ENCODE data around the gene C1orf226. TPM values are rescaled to one million over a fixed set of nuclear protein-coding genes. Genes with fewer than 3 reads are reported as not detected.

The C1orf226 gene
- total RNA-seq, 4 donors from 2014 or later: 0.13 to 4.0 (median 2.3) TPM

DNA sequence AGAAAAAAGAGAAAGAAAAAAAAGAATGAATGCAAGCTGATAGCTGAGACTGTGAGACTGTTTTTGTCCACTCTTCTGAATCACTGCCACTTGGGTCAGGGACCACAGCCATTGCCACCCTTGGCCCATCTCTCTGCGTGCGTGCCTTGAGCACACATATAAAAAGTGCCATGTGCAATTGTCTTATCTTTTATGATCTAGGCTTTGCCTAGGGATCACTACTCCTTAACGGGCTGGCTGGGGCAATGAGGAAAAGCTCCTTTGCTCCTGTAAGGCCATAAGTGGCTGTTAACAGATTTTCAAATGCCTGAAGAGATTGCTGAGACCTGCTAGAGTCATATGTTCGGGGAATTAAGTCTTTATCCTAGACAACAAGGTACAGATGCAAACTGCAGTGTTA is 13.1 kb upstream of the C1orf226 start:
- Histone ChIP-seq H3K27ac (no peak overlapping the region), H3K9me3 (no peaks in the 10 kb centered on the region), H3K4me3 (replicated peaks in 1 of 3) (no peak overlapping the region), H3K4me1 (no peaks in the 10 kb centered on the region), H3K36me3 (no peaks in the 10 kb centered on the region), H3K27me3 (no peaks in the 10 kb centered on the region)
- TF ChIP-seq POLR2A (IDR thresholded peaks at IDR 0.05): no peak
- TF ChIP-seq, protein P1, sequence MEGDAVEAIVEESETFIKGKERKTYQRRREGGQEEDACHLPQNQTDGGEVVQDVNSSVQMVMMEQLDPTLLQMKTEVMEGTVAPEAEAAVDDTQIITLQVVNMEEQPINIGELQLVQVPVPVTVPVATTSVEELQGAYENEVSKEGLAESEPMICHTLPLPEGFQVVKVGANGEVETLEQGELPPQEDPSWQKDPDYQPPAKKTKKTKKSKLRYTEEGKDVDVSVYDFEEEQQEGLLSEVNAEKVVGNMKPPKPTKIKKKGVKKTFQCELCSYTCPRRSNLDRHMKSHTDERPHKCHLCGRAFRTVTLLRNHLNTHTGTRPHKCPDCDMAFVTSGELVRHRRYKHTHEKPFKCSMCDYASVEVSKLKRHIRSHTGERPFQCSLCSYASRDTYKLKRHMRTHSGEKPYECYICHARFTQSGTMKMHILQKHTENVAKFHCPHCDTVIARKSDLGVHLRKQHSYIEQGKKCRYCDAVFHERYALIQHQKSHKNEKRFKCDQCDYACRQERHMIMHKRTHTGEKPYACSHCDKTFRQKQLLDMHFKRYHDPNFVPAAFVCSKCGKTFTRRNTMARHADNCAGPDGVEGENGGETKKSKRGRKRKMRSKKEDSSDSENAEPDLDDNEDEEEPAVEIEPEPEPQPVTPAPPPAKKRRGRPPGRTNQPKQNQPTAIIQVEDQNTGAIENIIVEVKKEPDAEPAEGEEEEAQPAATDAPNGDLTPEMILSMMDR (IDR thresholded peaks at IDR 0.05): no peak
- no peak for DNase-seq
- intact Hi-C loops (cut with DNase I): no loop called here
- 49 to 71% methylated on average over 3 to 4 of the region's 4 CpGs for WGBS, 2 donors

DNA sequence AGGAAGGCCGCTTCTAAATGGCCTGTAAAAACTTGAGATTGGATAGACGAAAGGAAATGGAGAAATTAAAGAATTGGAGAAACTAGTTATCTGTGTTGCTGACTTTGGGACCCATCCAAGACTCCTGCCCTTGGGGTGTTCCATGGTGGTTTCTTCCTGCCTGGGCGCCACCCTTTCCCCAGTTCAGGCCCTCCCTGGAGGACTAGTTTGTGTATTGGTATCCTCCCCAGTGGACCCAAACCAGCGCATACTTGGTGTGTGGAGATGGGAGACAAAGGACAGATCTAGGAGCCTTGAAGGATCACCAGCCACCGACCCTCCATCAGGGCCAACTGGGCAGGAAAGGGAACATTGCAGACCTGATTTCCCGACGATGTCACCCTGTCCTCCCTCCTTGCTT is 12.0 kb upstream of the C1orf226 start:
- H3K9me3 ChIP-seq: no peaks in the 10 kb centered on the region
- no peaks in the 10 kb centered on the region for H3K36me3 ChIP-seq
- H3K4me3 ChIP-seq (replicated peaks in 1 of 3): no peak overlapping the region
- TF ChIP-seq, protein P1 (IDR thresholded peaks at IDR 0.05): no peak
- TF ChIP-seq POLR2A (IDR thresholded peaks at IDR 0.05): no peak
- no peak for DNase-seq
- no peaks in the 10 kb centered on the region for H3K4me1 ChIP-seq
- H3K27me3 ChIP-seq: no peaks in the 10 kb centered on the region
- intact Hi-C loops (cut with DNase I): no loop called here
- H3K27ac ChIP-seq: no peak overlapping the region
- WGBS, 2 donors: 93% methylated on average over 7 of the region's 7 CpGs

DNA sequence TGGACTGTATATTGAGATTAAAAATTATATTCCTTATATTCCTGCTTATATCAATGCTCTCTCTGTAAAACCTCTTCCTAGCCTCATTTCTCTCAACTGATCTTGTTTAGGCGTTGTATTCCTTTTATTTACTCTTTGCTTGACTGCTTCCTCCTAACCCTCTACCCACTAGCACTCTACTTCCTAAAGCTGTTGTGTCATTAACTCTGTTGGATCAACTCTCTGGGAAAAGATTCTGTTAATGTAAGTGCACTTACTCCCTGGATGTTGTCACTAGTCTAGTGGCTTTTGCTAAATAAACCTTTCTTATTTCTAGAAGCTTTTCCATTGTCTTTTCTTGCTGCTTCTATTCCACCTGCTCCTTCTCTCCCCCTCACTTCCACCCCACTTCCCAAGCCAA is 11.4 kb upstream of the C1orf226 start:
- no peaks in the 10 kb centered on the region for H3K36me3 ChIP-seq
- no peak overlapping the region for H3K27ac ChIP-seq
- intact Hi-C loops (cut with DNase I): no loop called here
- no peaks in the 10 kb centered on the region for H3K4me1 ChIP-seq
- H3K4me3 ChIP-seq (replicated peaks in 1 of 3): no peak overlapping the region
- DNase-seq: no peak
- 87 to 89% methylated on average over 1 of the region's 1 CpG for WGBS, 2 donors
- H3K27me3 ChIP-seq: no peaks in the 10 kb centered on the region
- H3K9me3 ChIP-seq: no peaks in the 10 kb centered on the region
- TF ChIP-seq, protein P1 (IDR thresholded peaks at IDR 0.05): no peak
- TF ChIP-seq POLR2A (IDR thresholded peaks at IDR 0.05): no peak

DNA sequence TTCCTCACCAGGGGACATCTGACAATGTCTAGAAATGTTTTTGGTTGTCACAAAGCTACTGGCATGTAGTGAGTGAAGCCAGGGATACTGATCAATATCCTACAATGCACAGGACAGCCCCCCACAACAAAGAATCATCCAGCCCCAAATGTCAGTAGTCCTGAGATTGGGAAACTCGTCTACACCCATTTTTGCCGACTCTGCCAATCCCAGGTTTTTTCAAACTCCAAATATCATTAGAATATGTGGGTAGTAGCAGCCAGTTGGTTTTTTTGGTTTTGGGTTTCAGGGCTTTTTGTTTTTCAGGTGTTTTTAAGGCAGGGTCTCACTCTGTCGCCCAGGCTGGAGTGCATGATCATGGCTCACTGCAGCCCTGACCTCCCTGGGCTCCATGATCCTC is 10.8 kb upstream of the C1orf226 start:
- no peak for DNase-seq
- H3K4me3 ChIP-seq (replicated peaks in 1 of 3): no peak overlapping the region
- TF ChIP-seq, protein P1 (IDR thresholded peaks at IDR 0.05): no peak
- H3K36me3 ChIP-seq: no peaks in the 10 kb centered on the region
- H3K27me3 ChIP-seq: no peaks in the 10 kb centered on the region
- H3K9me3 ChIP-seq: no peaks in the 10 kb centered on the region
- no peaks in the 10 kb centered on the region for H3K4me1 ChIP-seq
- WGBS, 2 donors: 94 to 95% methylated on average over 3 of the region's 3 CpGs
- no peak overlapping the region for H3K27ac ChIP-seq
- intact Hi-C loops (cut with DNase I): no loop called here

DNA sequence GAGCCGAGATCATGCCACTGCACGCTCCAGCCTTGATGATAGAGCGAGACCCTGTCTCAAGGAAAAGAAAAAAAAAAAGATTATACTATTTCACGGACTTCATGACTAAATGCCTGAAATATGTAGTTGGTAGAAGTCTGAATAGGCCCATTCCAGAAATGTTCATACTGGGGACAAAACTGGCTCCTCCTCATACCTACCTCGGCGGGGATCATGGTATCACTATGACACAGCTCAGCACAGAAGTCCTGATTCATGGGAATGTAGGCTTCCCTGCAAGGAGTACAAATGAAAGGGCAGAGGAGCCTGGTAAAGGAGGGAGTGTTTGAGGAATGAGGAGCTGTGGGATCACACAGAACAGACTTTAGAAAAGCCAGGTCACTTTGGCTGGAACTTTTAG is 9.9 kb upstream of the C1orf226 start:
- Histone ChIP-seq H3K9me3 (no peaks in the 10 kb centered on the region), H3K27ac (no peak overlapping the region), H3K4me1 (no peaks in the 10 kb centered on the region), H3K27me3 (no peaks in the 10 kb centered on the region), H3K36me3 (no peaks in the 10 kb centered on the region), H3K4me3 (replicated peaks in 1 of 3) (no peak overlapping the region)
- DNase-seq: no peak
- 90 to 92% methylated on average over 6 of the region's 6 CpGs for WGBS, 2 donors
- TF ChIP-seq POLR2A (IDR thresholded peaks at IDR 0.05): no peak
- TF ChIP-seq, protein P1 (IDR thresholded peaks at IDR 0.05): no peak
- intact Hi-C loops (cut with DNase I): no loop called here

All from thyroid gland (tissue), 4 donors.